GM12878 (cell line): ENCODE results near the gene LAMP1. TPM values are rescaled to one million over a fixed set of nuclear protein-coding genes. Genes with fewer than 3 reads are reported as not detected.

Experiments
- ATAC-seq: fragments of 200-7000 bp; cut with Tn5 transposase; 3 replicates; pipeline ENCODE4 v1.9.1; 2020; ENCODE audit warnings: mild to moderate bottlenecking, moderate library complexity
- BruUV-seq: library from RNA; stranded (reverse); fragments of 400-500 nt; replicated peaks from 2 replicates; lab custom pipeline; 2021; lab: Mats Ljungman, UMichigan
- CTCF ChIA-PET: fragments of 300-600 bp; sonication (Branson Sonifier 250); formaldehyde crosslinking; extraction: SDS; loops from one replicate; lab custom pipeline; 2021; ENCODE audit warnings: inconsistent platforms; lab: Yijun Ruan, JAX
- POLR2A ChIA-PET: fragments of 350-600 bp; formaldehyde crosslinking; extraction: SDS; loops from one replicate; lab custom pipeline; 2021; ENCODE audit warnings: inconsistent platforms; lab: Charles Lee
- RAD21 ChIA-PET: fragments of 300-600 bp; sonication (Branson Sonifier 250); formaldehyde crosslinking; loops from one replicate; lab custom pipeline; 2023; ENCODE audit warnings: antibody characterized with exemption; ENCODE audit not compliant: unreplicated experiment; lab: Charles Lee
- SMC1A ChIA-PET: fragments of 300-600 bp; sonication (Branson Sonifier 250); formaldehyde crosslinking; loops from one replicate; lab custom pipeline; 2023; ENCODE audit not compliant: unreplicated experiment, uncharacterized antibody; lab: Charles Lee
- DNase-seq: peaks from one replicate; pipeline ENCODE4 v3.0.0-alpha.2; 2011; ENCODE audit warnings: low read depth, low spot score
- FAIRE-seq: peaks from 3 replicates; lab custom pipeline; 2011; peaks lifted over from hg19 to GRCh38; lab: Jason Lieb, UNC
- H2AFZ ChIP-seq: 2 replicates; pipeline ENCODE4 v1.6.0; 2011; ENCODE audit warnings: low read depth, low read length, control low read depth; ENCODE audit not compliant: control insufficient read depth
- H3K27ac ChIP-seq: 2 replicates; pipeline ENCODE4 v1.5.1; 2011; ENCODE audit warnings: control low read depth; ENCODE audit not compliant: control insufficient read depth, insufficient read depth
- H3K27me3 ChIP-seq, 2 experiments: replicated peaks in 1 of 2; 2 replicates each; pipeline versions ENCODE4 v1.6.0 to v1.6.1; 2011; ENCODE audit warnings: low read length in 1 of 2; ENCODE audit not compliant: control insufficient read depth in 2 of 2, insufficient read depth in 2 of 2
- H3K36me3 ChIP-seq, 2 experiments: 2 replicates each; pipeline ENCODE4 v1.5.1; 2011; ENCODE audit warnings: low read length in 1 of 2; ENCODE audit not compliant: control insufficient read depth in 2 of 2, insufficient read depth in 2 of 2
- H3K4me1 ChIP-seq: 2 replicates; pipeline ENCODE4 v1.6.1; 2011; ENCODE audit warnings: mild to moderate bottlenecking, low read length, moderate library complexity, mixed read lengths; ENCODE audit not compliant: control insufficient read depth, insufficient read depth
- H3K4me2 ChIP-seq: 2 replicates; pipeline ENCODE4 v1.6.0; 2011; ENCODE audit warnings: control low read depth; ENCODE audit not compliant: control insufficient read depth, insufficient read depth
- H3K4me3 ChIP-seq: fragments of 200-600 bp; sonication (generic); 2 replicates; pipeline ENCODE4 v1.5.1; 2016
- H3K79me2 ChIP-seq: 2 replicates; pipeline ENCODE4 v1.6.0; 2011; ENCODE audit warnings: low read length; ENCODE audit not compliant: control insufficient read depth, insufficient read depth
- H3K9ac ChIP-seq: 2 replicates; pipeline ENCODE4 v1.8.0; 2011; ENCODE audit warnings: low read length, control low read depth, mixed read lengths; ENCODE audit not compliant: control insufficient read depth, insufficient read depth
- H3K9me3 ChIP-seq: replicated peaks from 3 replicates; pipeline ENCODE4 v1.5.1; 2011; ENCODE audit warnings: mild to moderate bottlenecking, low read length; ENCODE audit not compliant: control insufficient read depth, insufficient read depth
- H4K20me1 ChIP-seq: 2 replicates; pipeline ENCODE4 v1.6.0; 2011; ENCODE audit not compliant: control insufficient read depth, insufficient read depth
- BCL3 ChIP-seq: IDR thresholded peaks from 2 replicates; pipeline ENCODE4 v1.6.1; 2011; ENCODE audit warnings: borderline replicate concordance, low read depth, mild to moderate bottlenecking, moderate library complexity, low read length; ENCODE audit not compliant: insufficient read depth, poor library complexity, severe bottlenecking
- CEBPZ ChIP-seq: fragments of 150-350 bp; IDR thresholded peaks from 2 replicates; pipeline ENCODE4 v1.6.1; 2016; ENCODE audit warnings: low read depth, low read length
- CHD4 ChIP-seq: fragments of 200-600 bp; sonication (generic); IDR thresholded peaks from 2 replicates; pipeline ENCODE4 v1.6.1; 2016; ENCODE audit warnings: mild to moderate bottlenecking
- FOXM1 ChIP-seq: IDR thresholded peaks from 2 replicates; pipeline ENCODE4 v1.6.1; 2012; ENCODE audit warnings: low read depth, mild to moderate bottlenecking, inconsistent platforms, low read length, moderate library complexity
- HDAC6 ChIP-seq: fragments of 200-600 bp; sonication (generic); IDR thresholded peaks from one replicate; pipeline ENCODE4 v1.8.0; 2017; ENCODE audit warnings: antibody characterized with exemption; ENCODE audit not compliant: unreplicated experiment
- JUNB ChIP-seq: IDR thresholded peaks from 2 replicates; pipeline ENCODE4 v1.6.1; 2016; ENCODE audit warnings: antibody characterized with exemption, mild to moderate bottlenecking
- KLF5 ChIP-seq: fragments of 450-650 bp; IDR thresholded peaks from 2 replicates; pipeline ENCODE4 v1.6.1; 2014; ENCODE audit warnings: mild to moderate bottlenecking; ENCODE audit not compliant: partially characterized antibody
- MAX ChIP-seq: IDR thresholded peaks from 2 replicates; pipeline ENCODE4 v1.6.1; 2012; ENCODE audit warnings: low read depth, low read length, improper control_type of control experiment
- NRF1 ChIP-seq: conservative IDR thresholded peaks from 2 replicates; pipeline ENCODE4 v1.6.1; 2011; ENCODE audit warnings: mild to moderate bottlenecking, low read depth, low read length, improper control_type of control experiment
- POLR2A ChIP-seq: IDR thresholded peaks from 2 replicates; pipeline ENCODE4 v1.6.1; 2011; ENCODE audit warnings: low read depth, mild to moderate bottlenecking, low read length
- TBL1XR1 ChIP-seq: IDR thresholded peaks from 2 replicates; pipeline ENCODE4 v1.6.1; 2012; ENCODE audit warnings: low read depth, low read length, improper control_type of control experiment
- WGBS: methylation state at CpG from one replicate; pipeline ENCODE4 v1.1.6; 2016; ENCODE audit warnings: low lambda C conversion rate; ENCODE audit not compliant: insufficient replicate concordance, insufficient coverage; ENCODE audit errors: missing lambda C conversion rate; 5-methylcytosine and 5-hydroxymethylcytosine counted together
- in situ Hi-C: fragments of 300-500 bp; cut with MboI; formaldehyde crosslinking; loops from 9 replicates; pipeline ENCODE4 v1.14.3; 2018; ENCODE audit warnings: mixed read lengths
- intact Hi-C: fragments of 100-400 bp; cut with micrococcal nuclease; formaldehyde crosslinking; loops from one replicate; pipeline ENCODE4 v1.14.2; 2022; ENCODE audit not compliant: unreplicated experiment
- polyA plus RNA-seq, 11 experiments: library from polyadenylated mRNA; depleted of rRNA in 4 of 11; unstranded in 6 of 11; stranded (reverse) in 5 of 11; fragments of >200 nt; fragmentation: Nextera tagmentation in 4 of 11; fragmentation: Illumina TruSeq in 1 of 11; extraction: Ambion mirVana in 4 of 11; extraction: Trizol in 1 of 11; gene quantifications; 1 replicate in 1 of 11; 2 replicates in 10 of 11; pipeline versions ENCODE4 v1.2.1 to v1.2.3, GENCODE V29; 2011 to 2016; ENCODE audit warnings: inconsistent platforms in 2 of 11, missing spikeins in 2 of 11, low read depth in 1 of 11
- total RNA-seq, 4 experiments: library from RNA; depleted of rRNA in 3 of 4; stranded (reverse); fragments of >200 nt in 3 of 4; fragmentation: Illumina TruSeq in 1 of 4; extraction: Trizol in 1 of 4; gene quantifications; 2 replicates each; pipeline versions ENCODE4 v1.2.1 to v1.2.3, GENCODE V29; 2013 to 2021

LAMP1 gene
- total and polyA plus RNA-seq, 10 of the 15 experiments (the other 5 are each of a cell fraction or from before 2014, with no cell fraction given), result 2.5 to 83.0 (median 32.7) TPM

GRCh38 chr13:113318956-113319355, 21.9 kb downstream of the LAMP1 start (continued):
- no peak for TF ChIP-seq HDAC6
- TF ChIP-seq NRF1, result no peak
- TF ChIP-seq KLF5, result no peak
- no peak for TF ChIP-seq CHD4
- TF ChIP-seq MAX, result no peak
- TF ChIP-seq BCL3, result no peak
- no peak for TF ChIP-seq CEBPZ

- ChIA-PET RAD21 (no interaction called here), SMC1A (no interaction called here), POLR2A (no interaction called here), CTCF (no interaction called here)
- Histone ChIP-seq H3K4me2 (no peak overlapping the region), H3K4me1 (no peaks in the 10 kb centered on the region), H2AFZ (no peak overlapping the region), H3K27me3 (no peaks in the 10 kb centered on the region), H4K20me1 (no peaks in the 10 kb centered on the region), H3K27ac (no peak overlapping the region), H3K79me2 (no peaks in the 10 kb centered on the region), H3K9me3 (no peaks in the 10 kb centered on the region), H3K36me3 (peaks cover 16 to 23% of the 10 kb centered on the region in 2 experiments; a peak in 3 of 4 replicates), H3K4me3 (no peak overlapping the region), H3K9ac (no peak overlapping the region)
- FAIRE-seq (no peak), DNase-seq (no peak), ATAC-seq (no peak)
- WGBS, result 99% methylated on average over 13 of the region's 14 CpGs
- intact Hi-C loops, result no loop called here
- TF ChIP-seq JUNB, result no peak
- 0 out of 2 replicates have a peak, but pooled peaks have one; percentile 40 for TF ChIP-seq POLR2A
- no peak for TF ChIP-seq FOXM1
- TF ChIP-seq TBL1XR1, result no peak
- BruUV-seq, result no TSS peak
- in situ Hi-C loops, result no loop called here
Observed at GRCh38 chr13:113319371-113319770, 22.3 kb downstream of the LAMP1 start.
